Coronary artery (tissue), 2 donors: ENCODE results near the gene RUNDC1.

Experiments
- DNase-seq: peaks from one replicate; pipeline ENCODE4 v3.0.0-alpha.2; 2017; ENCODE audit warnings: low spot score
- H3K27ac ChIP-seq, 2 donors: fragments of 200-600 bp; sonication (generic); one replicate each; pipeline ENCODE4 v1.5.1; 2016 to 2019
- H3K4me3 ChIP-seq: fragments of 200-600 bp; sonication (generic); 2 replicates; pipeline ENCODE4 v1.5.1; 2016; ENCODE audit warnings: mild to moderate bottlenecking, moderate library complexity
- TF ChIP-seq, protein P1 (sequence below): fragments of 200-600 bp; sonication (generic); IDR thresholded peaks from one replicate; pipeline ENCODE4 v1.5.1; 2019; ENCODE audit warnings: antibody characterized with exemption

RUNDC1 gene

DNA sequence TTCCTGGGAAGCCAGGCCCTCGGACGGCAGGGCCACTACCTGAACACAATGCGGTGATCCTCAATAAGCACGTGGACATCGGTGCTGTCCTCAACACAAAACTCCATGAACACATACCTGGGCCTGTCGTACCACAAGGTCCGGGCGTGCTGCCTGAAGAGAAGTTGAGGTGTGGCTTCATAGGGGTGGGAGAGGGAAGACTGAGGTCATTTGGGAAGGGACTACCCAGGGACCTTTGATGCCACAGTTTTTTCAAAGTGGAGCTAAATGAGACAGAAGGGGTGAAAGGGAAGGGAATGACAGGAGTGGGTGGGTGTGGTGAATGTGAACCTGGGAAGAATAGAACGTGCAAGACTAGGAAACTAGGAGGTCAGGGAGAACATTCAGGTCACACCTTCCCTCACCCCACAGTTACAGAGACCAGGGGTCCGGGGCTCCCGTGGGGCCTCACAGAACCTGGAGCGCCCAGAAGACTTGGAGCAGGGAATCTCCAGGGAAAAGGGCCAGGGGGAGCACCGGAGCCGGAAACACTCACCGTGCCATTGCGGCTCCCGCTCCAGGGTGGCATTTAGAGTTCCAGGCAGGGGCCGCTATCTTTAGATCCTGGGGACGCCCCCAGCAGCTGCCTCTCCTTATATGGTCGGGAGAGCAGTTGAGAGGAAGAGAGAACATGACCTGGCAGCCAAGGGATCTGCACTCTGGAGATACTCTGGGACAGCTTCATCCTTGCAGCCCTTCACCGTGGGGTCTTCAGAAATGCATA, 673 bp upstream of the RUNDC1 start, which contains the start of gene PTGES3L:
Gene PTGES3L (minus strand): TSS at position 570 of the 763 bp plus-strand sequence. CDS start 27 bp downstream, at position 543.
- peak; percentile 78 for DNase-seq
- peak within 1 kb of the TSS; percentile 100 for H3K4me3 ChIP-seq
- peak within 1 kb of the TSS; percentile 43 to 86 for H3K27ac ChIP-seq
- TF ChIP-seq, protein P1, sequence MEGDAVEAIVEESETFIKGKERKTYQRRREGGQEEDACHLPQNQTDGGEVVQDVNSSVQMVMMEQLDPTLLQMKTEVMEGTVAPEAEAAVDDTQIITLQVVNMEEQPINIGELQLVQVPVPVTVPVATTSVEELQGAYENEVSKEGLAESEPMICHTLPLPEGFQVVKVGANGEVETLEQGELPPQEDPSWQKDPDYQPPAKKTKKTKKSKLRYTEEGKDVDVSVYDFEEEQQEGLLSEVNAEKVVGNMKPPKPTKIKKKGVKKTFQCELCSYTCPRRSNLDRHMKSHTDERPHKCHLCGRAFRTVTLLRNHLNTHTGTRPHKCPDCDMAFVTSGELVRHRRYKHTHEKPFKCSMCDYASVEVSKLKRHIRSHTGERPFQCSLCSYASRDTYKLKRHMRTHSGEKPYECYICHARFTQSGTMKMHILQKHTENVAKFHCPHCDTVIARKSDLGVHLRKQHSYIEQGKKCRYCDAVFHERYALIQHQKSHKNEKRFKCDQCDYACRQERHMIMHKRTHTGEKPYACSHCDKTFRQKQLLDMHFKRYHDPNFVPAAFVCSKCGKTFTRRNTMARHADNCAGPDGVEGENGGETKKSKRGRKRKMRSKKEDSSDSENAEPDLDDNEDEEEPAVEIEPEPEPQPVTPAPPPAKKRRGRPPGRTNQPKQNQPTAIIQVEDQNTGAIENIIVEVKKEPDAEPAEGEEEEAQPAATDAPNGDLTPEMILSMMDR, result no peak

- DNase-seq, result no peak
- TF ChIP-seq, protein P1, result no peak
- Histone ChIP-seq H3K27ac (peak overlapping the region; percentile 43 to 86), H3K4me3 (peak overlapping the region; percentile 100)
Observed at GRCh38 chr17:42980766-42981397, 517 bp downstream of the RUNDC1 start.

DNA sequence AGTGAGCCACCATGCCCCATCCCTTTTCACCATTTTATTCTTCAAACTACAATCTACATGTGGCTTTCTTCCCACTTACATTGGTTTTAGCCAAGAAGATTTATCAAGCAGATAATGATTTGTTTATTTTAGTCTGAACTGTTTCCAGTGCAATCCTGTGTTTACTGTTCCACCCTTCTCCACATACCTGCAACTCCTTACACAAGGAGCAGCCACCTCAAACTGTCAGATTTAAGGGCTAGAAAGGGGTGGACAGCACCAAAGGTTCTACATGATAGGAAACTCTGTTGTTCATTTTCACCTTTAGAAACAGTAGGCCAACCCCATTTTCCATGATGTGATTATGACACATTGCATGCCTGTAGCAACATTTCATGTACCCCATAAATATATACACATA, 1.9 kb downstream of the RUNDC1 start:
- Histone ChIP-seq H3K4me3 (no peak overlapping the region), H3K27ac (no peak overlapping the region)

DNA sequence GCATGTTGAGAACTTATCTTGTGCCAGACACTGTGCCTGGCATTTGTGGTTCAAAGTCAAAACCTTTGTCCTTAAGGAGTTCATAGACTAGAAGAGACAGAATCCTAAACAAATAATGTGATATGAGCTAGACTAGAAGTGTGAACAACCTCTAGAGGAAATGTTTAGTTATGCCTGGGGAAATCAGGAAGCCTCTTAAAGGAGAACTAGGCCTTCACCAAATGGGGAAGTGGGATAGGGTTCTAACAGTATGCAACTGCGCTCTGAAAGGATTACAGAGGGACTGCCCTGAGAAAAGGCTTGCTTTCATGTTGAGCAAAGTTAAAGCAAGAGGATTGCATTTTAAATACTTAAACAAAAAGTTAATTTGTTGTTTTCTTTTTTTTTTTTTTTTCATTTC, 4.9 kb downstream of the RUNDC1 start:
- DNase-seq, result no peak
- TF ChIP-seq, protein P1, result no peak
- no peak overlapping the region for H3K4me3 ChIP-seq
- H3K27ac ChIP-seq, result peak overlapping the region in 1 of 2 donors; percentile 26

More for the DNA sequence above, 1.9 kb downstream of the RUNDC1 start:
- TF ChIP-seq, protein P1, result no peak
- no peak for DNase-seq

- TF ChIP-seq, protein P1, result no peak
- Histone ChIP-seq H3K27ac (no peak overlapping the region), H3K4me3 (no peak overlapping the region)
- no peak for DNase-seq
Observed at GRCh38 chr17:42989141-42989540, 8.8 kb downstream of the RUNDC1 start.

DNA sequence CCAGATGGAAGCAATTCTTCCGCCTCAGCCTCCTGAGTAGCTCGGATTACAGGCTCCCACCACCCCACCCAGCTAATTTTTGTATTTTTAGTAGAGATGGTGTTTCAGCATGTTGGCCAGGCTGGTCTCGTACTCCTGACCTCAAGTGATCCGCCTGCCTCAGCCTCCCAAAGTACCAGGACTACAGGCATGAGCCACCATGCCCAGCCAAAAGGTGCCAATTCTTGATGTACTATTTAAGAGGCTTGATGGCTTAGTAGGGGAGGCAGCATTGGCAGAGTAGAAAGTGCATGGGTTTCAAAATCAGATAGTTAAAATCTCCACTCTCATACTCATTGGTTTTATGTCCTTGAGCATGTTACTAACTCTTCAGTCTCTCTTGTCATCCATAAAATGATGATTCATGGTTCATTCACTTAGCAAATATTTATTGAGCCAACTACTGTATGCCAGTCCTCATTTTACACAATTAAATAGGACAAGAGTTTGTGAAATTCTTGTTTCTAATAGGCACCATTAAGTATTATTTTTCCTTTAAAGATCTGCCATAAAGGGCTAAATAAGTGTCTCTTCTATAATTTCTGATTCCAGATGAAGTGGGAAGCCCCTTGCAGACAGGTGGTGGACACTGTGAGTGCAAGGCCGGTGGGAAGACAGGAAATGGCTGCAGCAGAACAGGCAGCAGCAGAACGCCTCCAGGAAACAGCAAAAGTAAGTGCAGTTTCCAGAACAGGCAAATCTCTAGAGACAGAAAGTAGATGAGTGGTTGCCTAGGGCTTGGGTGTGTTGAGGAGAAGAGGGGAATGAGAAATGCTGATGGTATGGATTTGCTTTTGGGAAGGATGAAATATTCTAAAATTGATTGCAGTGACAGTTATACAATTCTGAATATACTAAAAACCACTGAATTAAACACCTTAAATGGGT, 9.6 kb downstream of the RUNDC1 start:
- no peak overlapping the region for H3K4me3 ChIP-seq
- TF ChIP-seq, protein P1, result no peak
- no peak overlapping the region for H3K27ac ChIP-seq
- no peak for DNase-seq
